GM18499 (cell line): ENCODE data around the gene CSF2.

Experiments
- ATAC-seq: cut with Tn5 transposase; IDR thresholded peaks from one replicate; pipeline ENCODE4 v1.9.1; 2021; ENCODE audit warnings: moderate number of reproducible peaks; ENCODE audit not compliant: insufficient read depth, unreplicated experiment

Gene CSF2

GRCh38 chr5:132054031-132054696, 19.4 kb upstream of the CSF2 start:
- ATAC-seq = no peak

- no peak for ATAC-seq
Measured at GRCh38 chr5:132054697-132055440, 18.7 kb upstream of the CSF2 start.

- ATAC-seq = no peak
Measured at GRCh38 chr5:132055441-132055807, 18.2 kb upstream of the CSF2 start.

GRCh38 chr5:132055808-132056609, 17.6 kb upstream of the CSF2 start:
- ATAC-seq = no peak

- ATAC-seq = no peak
Measured at GRCh38 chr5:132056610-132057497, 16.7 kb upstream of the CSF2 start.

- no peak for ATAC-seq
Measured at GRCh38 chr5:132057498-132058255, 15.9 kb upstream of the CSF2 start.

GRCh38 chr5:132058646-132059042, 14.9 kb upstream of the CSF2 start:
- ATAC-seq = no peak

- ATAC-seq = no peak
Measured at GRCh38 chr5:132059043-132059695, 14.4 kb upstream of the CSF2 start.

GRCh38 chr5:132059696-132060500, 13.7 kb upstream of the CSF2 start:
- ATAC-seq = no peak

- no peak for ATAC-seq
Measured at GRCh38 chr5:132060501-132061161, 13.0 kb upstream of the CSF2 start, which contains the start of gene IL3. TSS of gene IL3 (plus strand) at chr5:132060655. CDS start at chr5:132060707, 52 bp downstream.

- no peak for ATAC-seq
Measured at GRCh38 chr5:132063090-132063911, 10.3 kb upstream of the CSF2 start.

- no peak for ATAC-seq
Measured at GRCh38 chr5:132064140-132064539, 9.4 kb upstream of the CSF2 start.

- ATAC-seq = no peak
Measured at GRCh38 chr5:132064738-132065331, 8.8 kb upstream of the CSF2 start.

- ATAC-seq = no peak
Measured at GRCh38 chr5:132065351-132065937, 8.1 kb upstream of the CSF2 start.

GRCh38 chr5:132065951-132066701, 7.5 kb upstream of the CSF2 start:
- no peak for ATAC-seq
